CD4-positive, CD25-positive, alpha-beta regulatory T cell (primary cell): Measurements from ENCODE around the gene ITGAD. TPM values are rescaled to one million over a fixed set of nuclear protein-coding genes. Genes with fewer than 3 reads are reported as not detected.
"Not testable (repeated sequence)": the region's sequence is repeated elsewhere in the genome, so short reads cannot be mapped to it uniquely, and the experiment has no call there.

ENCODE experiments used
- ATAC-seq, 2 donors: fragments of 150-1000 bp; cut with Tn5 transposase; one replicate each; pipeline ENCODE4 v1.10.0; 2021; ENCODE audit warnings: low read depth in 2 of 2, moderate number of reproducible peaks in 2 of 2, moderate library complexity in 1 of 2
- DNase-seq, 3 donors: peaks; one replicate each; pipeline versions ENCODE4 v3.0.0 to v3.0.0-alpha.2; 2012 to 2022; ENCODE audit warnings: mixed read lengths in 1 of 3
- H3K27ac ChIP-seq: one replicate; pipeline ENCODE4 v1.7.0; 2013; ENCODE audit warnings: mild to moderate bottlenecking, low read length; ENCODE audit not compliant: insufficient read depth, poor library complexity, severe bottlenecking
- H3K27me3 ChIP-seq: one replicate; pipeline ENCODE4 v1.7.0; 2013; ENCODE audit warnings: low read length; ENCODE audit not compliant: control insufficient read depth, insufficient read depth
- H3K36me3 ChIP-seq: one replicate; pipeline ENCODE4 v1.7.0; 2013; ENCODE audit warnings: mild to moderate bottlenecking, low read length, moderate library complexity; ENCODE audit not compliant: control insufficient read depth, insufficient read depth
- H3K4me1 ChIP-seq: 2 replicates; pipeline ENCODE4 v1.7.0; 2013; ENCODE audit warnings: mild to moderate bottlenecking, low read length; ENCODE audit not compliant: insufficient read depth, control insufficient read depth, poor library complexity, severe bottlenecking
- H3K4me3 ChIP-seq: one replicate; pipeline ENCODE4 v1.7.0; 2013; ENCODE audit warnings: low read depth, mild to moderate bottlenecking, low read length, moderate library complexity
- H3K9me3 ChIP-seq, 2 experiments: 1 replicate in 1 of 2; 2 replicates in 1 of 2; pipeline ENCODE4 v1.7.0; 2013; ENCODE audit warnings: low read length in 2 of 2, mild to moderate bottlenecking in 1 of 2, moderate library complexity in 1 of 2; ENCODE audit not compliant: control insufficient read depth in 2 of 2
- H3K27ac Mint-ChIP-seq, 3 donors: one replicate each; pipeline ENCODE4 v1.8.0; 2020 to 2022; ENCODE audit warnings: mild to moderate bottlenecking in 3 of 3, mixed read lengths in 3 of 3, moderate library complexity in 2 of 3
- H3K27me3 Mint-ChIP-seq: one replicate; pipeline ENCODE4 v1.8.0; 2022; ENCODE audit warnings: mild to moderate bottlenecking, mixed read lengths
- H3K36me3 Mint-ChIP-seq: one replicate; pipeline ENCODE4 v1.8.0; 2020; ENCODE audit warnings: mixed read lengths
- H3K4me1 Mint-ChIP-seq, 4 donors: one replicate each; pipeline ENCODE4 v1.8.0; 2020 to 2022; ENCODE audit warnings: mixed read lengths in 4 of 4, mild to moderate bottlenecking in 1 of 4
- H3K4me3 Mint-ChIP-seq, 4 donors: one replicate each; pipeline ENCODE4 v1.8.0; 2020 to 2022; ENCODE audit warnings: mild to moderate bottlenecking in 4 of 4, mixed read lengths in 4 of 4, moderate library complexity in 3 of 4
- H3K9me3 Mint-ChIP-seq, 7 donors: one replicate each; pipeline ENCODE4 v1.8.0; 2020 to 2022; ENCODE audit warnings: mixed read lengths in 7 of 7, mild to moderate bottlenecking in 3 of 7, moderate library complexity in 2 of 7
- polyA plus RNA-seq, 4 donors: library from polyadenylated mRNA; unstranded; fragments of 300-500 nt; fragmentation: Illumina TruSeq; gene quantifications; one replicate each; pipeline ENCODE4 v1.2.3, GENCODE V29; 2021
- total RNA-seq: library from RNA; stranded (reverse); gene quantifications from one replicate; pipeline ENCODE4 v1.2.3, GENCODE V29; 2022

The ITGAD gene
- total and polyA plus RNA-seq, 5 donors from 2014 or later = not detected

DNA sequence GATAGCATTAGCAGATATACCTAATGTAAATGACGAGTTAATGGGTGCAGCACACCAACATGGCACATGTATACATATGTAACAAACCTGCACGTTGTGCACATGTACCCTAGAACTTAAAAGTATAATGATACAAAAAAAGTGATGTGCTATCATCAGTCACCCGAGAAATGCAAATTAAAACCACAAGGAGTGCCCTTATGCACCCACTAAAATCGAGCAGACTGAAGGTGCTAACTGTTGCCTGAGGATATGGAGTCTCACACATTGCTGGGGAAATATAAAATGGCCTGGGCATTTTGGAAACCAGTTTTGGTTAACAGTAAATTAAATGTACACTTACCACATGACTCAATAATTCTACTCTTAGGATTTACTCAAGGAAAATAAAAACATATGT lies 45.9 kb downstream of the ITGAD start:
- H3K27me3 Mint-ChIP-seq, H3K36me3 ChIP-seq, H3K27me3 ChIP-seq, H3K4me3 ChIP-seq, H3K9me3 Mint-ChIP-seq, H3K9me3 ChIP-seq, H3K36me3 Mint-ChIP-seq, H3K4me1 ChIP-seq, H3K27ac Mint-ChIP-seq, ATAC-seq, H3K4me1 Mint-ChIP-seq, H3K27ac ChIP-seq, H3K4me3 Mint-ChIP-seq: not testable (repeated sequence)
- DNase-seq = peak in 1 of 3 donors; percentile 30

DNA sequence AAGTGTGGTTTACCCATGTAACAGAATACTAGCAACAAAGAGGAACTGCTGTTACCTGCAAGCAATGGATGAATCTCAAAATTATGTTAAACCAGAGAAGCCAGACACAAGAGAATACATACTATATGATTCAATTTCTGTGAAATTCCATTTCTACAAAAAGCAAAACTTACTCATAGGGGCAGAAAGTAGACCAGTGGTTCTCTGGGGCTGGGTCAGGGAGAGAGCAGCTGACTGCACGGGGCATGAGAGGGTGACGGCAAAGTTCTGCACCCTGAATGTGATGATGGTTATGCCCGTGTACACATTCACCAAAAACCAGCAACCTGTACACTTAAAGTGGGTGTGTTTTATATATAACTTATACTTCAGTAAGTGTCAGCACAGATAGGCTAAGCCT lies 46.4 kb downstream of the ITGAD start:
- Histone ChIP-seq H3K36me3 (no peaks in the 10 kb centered on the region), H3K4me3 (no peak overlapping the region), H3K27me3 (no peaks in the 10 kb centered on the region), H3K9me3 (no peaks in the 10 kb centered on the region), H3K4me1 (no peaks in the 10 kb centered on the region), H3K27ac (no peak overlapping the region)
- H3K4me3 Mint-ChIP-seq = no peak overlapping the region
- H3K36me3 Mint-ChIP-seq = no peaks in the 10 kb centered on the region
- peaks cover 6% of the 10 kb centered on the region for H3K27me3 Mint-ChIP-seq
- H3K27ac Mint-ChIP-seq = no peak overlapping the region
- no peak for DNase-seq
- ATAC-seq = no peak
- H3K9me3 Mint-ChIP-seq = no peaks in the 10 kb centered on the region
- H3K4me1 Mint-ChIP-seq = peaks cover 0 to 10% (median 2%) of the 10 kb centered on the region in 4 donors

DNA sequence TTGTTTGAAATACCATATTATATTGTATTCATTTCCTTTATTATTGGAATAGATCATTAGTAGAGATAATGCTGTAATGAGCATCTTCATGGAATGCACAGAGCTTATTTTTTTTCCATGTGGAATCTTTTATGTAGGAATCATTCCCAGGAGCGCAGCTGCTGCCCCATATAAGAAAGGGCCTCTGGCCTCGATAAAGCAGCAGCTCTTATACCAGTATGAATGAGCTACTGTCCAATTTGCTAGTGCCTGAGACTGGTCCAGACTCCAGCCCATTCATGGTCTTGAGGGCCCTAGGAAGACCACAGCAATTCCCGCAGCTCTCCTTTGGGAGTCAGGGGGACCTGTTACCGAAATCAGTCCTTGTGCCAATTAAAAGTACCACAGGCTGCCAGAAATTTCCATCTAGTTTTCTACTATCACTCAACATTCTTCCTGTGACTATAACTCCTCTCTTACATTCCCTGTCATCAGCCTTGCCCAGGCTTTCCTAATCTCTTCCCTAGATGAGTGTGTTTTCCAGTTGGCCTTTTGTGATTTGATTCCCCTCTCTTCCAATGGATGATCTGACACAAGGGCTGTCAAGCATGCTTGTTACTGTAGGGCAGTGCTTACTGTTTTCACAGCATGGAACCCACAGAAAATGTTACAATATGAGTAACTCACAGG lies 47.5 kb downstream of the ITGAD start:
- Histone ChIP-seq H3K36me3 (no peaks in the 10 kb centered on the region), H3K4me3 (no peak overlapping the region), H3K27me3 (no peaks in the 10 kb centered on the region), H3K4me1 (no peaks in the 10 kb centered on the region), H3K27ac (no peak overlapping the region), H3K9me3 (no peaks in the 10 kb centered on the region)
- Mint-ChIP-seq H3K36me3 (no peaks in the 10 kb centered on the region), H3K4me3 (peak overlapping the region in 2 of 4 donors; percentile 8 to 75), H3K4me1 (peaks cover 0 to 10% (median 2%) of the 10 kb centered on the region in 4 donors), H3K27ac (no peak overlapping the region), H3K27me3 (peaks cover 6% of the 10 kb centered on the region), H3K9me3 (no peaks in the 10 kb centered on the region)
- DNase-seq = no peak
- ATAC-seq = no peak

DNA sequence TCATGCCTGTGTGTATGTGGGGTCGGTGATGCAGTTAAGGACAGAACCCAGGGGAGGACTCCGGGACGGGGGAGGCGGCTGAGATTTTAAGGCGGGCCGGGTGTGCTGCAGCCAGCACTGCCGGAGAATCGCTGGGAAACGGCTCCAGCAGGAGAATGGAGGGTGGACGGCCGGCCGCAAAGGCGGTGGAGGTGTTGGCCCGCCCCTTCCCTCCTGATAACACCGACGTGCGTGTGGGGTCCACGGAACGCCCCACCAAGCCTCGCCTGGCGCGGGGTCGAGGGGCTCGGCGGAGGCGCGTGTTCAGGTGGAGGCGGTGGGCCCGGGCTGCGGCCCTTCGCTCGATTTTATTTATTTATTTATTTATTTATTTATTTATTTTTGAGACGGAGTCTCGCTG lies 48.8 kb downstream of the ITGAD start:
- Mint-ChIP-seq H3K4me3 (peak overlapping the region; percentile 3 to 94 (median 81)), H3K27me3 (peaks cover 6% of the 10 kb centered on the region), H3K36me3 (no peaks in the 10 kb centered on the region), H3K27ac (peak overlapping the region in 1 of 3 donors; percentile 83), H3K9me3 (peaks cover 0 to 2% (median 0%) of the 10 kb centered on the region in 7 donors), H3K4me1 (peaks cover 0 to 10% (median 2%) of the 10 kb centered on the region in 4 donors)
- Histone ChIP-seq H3K27ac (no peak overlapping the region), H3K4me3 (no peak overlapping the region), H3K9me3 (no peaks in the 10 kb centered on the region), H3K36me3 (no peaks in the 10 kb centered on the region), H3K4me1 (no peaks in the 10 kb centered on the region), H3K27me3 (no peaks in the 10 kb centered on the region)
- DNase-seq (no peak), ATAC-seq (no peak)

DNA sequence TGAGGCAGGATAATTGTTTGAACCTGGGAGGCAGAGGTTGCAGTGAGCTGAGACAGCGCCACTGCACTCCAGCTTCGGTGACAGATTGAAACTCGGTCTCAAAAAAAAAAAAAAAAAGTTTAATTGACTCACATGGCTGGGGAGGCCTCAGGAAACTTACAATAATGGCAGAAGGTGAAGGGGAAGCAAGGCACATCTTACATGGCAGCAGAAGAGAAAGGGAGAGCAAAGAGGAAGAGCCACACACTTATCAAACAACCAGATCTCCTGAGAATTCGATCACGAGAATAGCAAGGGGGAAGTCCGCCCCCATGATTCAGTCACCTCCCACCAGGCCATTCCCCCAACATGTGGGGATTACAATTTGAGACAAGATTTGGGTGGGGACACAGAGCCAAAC lies 52.8 kb downstream of the ITGAD start:
- peak overlapping the region in 1 of 3 donors; percentile 18 for H3K27ac Mint-ChIP-seq
- not testable (repeated sequence) for ATAC-seq, H3K4me1 ChIP-seq

DNA sequence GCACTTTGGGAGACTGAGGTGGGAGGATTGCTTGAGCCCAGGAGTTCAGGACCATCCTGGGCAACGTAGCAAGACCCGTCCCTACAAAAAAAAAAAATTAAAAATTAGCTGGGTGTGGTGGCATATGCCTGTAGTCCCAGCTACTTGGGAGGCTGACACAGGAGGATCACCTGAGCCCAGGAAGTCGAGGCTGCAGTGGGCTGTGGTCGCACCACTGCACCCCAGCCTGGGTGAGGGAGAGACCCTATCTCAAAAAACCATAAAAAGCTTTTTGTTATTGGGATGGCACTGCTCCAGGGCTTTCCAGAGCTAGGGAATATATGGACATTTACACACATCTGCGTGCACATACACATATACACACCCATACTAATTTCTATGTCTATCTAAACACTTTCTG lies 58.1 kb downstream of the ITGAD start:
- peaks cover 13% of the 10 kb centered on the region for H3K4me1 ChIP-seq
- H3K4me3 ChIP-seq = no peak overlapping the region
- no peak for ATAC-seq
- no peaks in the 10 kb centered on the region for H3K36me3 ChIP-seq
- H3K9me3 ChIP-seq = no peaks in the 10 kb centered on the region
- DNase-seq = no peak
- H3K4me3 Mint-ChIP-seq = peak overlapping the region in 1 of 4 donors; percentile 66
- H3K27ac ChIP-seq = no peak overlapping the region
- H3K27me3 ChIP-seq = no peaks in the 10 kb centered on the region
- H3K36me3 Mint-ChIP-seq = peaks cover 5% of the 10 kb centered on the region
- peak overlapping the region in 2 of 3 donors; percentile 27 to 60 for H3K27ac Mint-ChIP-seq
- no peaks in the 10 kb centered on the region for H3K9me3 Mint-ChIP-seq
- H3K4me1 Mint-ChIP-seq = peaks cover 5 to 32% (median 21%) of the 10 kb centered on the region in 4 donors
- H3K27me3 Mint-ChIP-seq = no peaks in the 10 kb centered on the region

More for the DNA sequence above, 52.8 kb downstream of the ITGAD start:
- not testable (repeated sequence) for H3K36me3 Mint-ChIP-seq, H3K4me3 ChIP-seq, H3K27ac ChIP-seq, H3K27me3 Mint-ChIP-seq, H3K27me3 ChIP-seq, DNase-seq, H3K9me3 Mint-ChIP-seq, H3K36me3 ChIP-seq, H3K9me3 ChIP-seq
- Mint-ChIP-seq H3K4me3 (peak overlapping the region in 1 of 4 donors; percentile 21), H3K4me1 (peaks cover 0 to 11% (median under 1%) of the 10 kb centered on the region in 4 donors)

DNA sequence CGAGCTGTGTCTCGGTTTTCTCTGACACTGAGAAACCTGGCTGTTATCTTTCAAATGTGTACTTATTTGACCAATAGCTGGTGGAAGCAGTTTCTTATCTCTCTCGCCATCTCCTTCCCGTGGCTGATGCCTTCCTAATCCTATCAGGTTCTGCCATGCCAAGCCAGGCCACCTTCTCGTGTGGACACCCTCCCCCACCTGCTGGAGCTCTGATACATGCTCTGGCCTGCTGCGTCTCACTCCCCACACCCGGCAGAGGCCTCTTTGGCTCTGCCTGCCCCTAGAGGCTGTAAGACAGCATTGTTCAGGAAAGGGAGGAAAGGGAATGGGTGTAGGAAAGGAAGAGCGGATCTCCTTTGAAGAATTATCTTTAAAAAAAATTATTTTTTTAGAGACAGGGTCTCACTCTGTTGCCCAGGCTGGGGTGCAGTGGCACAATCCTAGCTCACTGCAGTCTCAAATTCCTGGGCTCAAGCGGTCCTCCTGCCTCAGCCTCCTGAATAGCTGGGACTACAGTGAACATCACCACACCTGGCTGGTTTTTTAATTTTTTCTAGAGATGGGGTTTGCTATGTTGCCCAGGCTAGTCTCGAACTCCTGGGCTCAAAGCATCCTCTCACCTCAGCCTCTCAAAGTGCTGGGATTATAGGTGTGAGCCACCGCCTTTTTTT lies 58.7 kb downstream of the ITGAD start:
- no peaks in the 10 kb centered on the region for H3K36me3 ChIP-seq
- Mint-ChIP-seq H3K27ac (peak overlapping the region; percentile 27 to 56 (median 32)), H3K9me3 (no peaks in the 10 kb centered on the region), H3K4me1 (peaks cover 5 to 37% (median 24%) of the 10 kb centered on the region in 4 donors), H3K27me3 (no peaks in the 10 kb centered on the region), H3K36me3 (peaks cover 5% of the 10 kb centered on the region), H3K4me3 (peak overlapping the region in 1 of 4 donors; percentile 66)
- no peaks in the 10 kb centered on the region for H3K9me3 ChIP-seq
- H3K4me3 ChIP-seq = no peak overlapping the region
- no peak overlapping the region for H3K27ac ChIP-seq
- DNase-seq (no peak), ATAC-seq (no peak)
- no peaks in the 10 kb centered on the region for H3K27me3 ChIP-seq
- peaks cover 19% of the 10 kb centered on the region for H3K4me1 ChIP-seq
